Measurements from ENCODE around the gene C6orf118. TPM values are rescaled to one million over a fixed set of nuclear protein-coding genes. Genes with fewer than 3 reads are reported as not detected.
A peak's percentile ranks its signal among the peaks of the same experiment; 100 is the strongest.

The C6orf118 gene
- not detected for total RNA-seq
- long read RNA-seq = 0 reads

DNA sequence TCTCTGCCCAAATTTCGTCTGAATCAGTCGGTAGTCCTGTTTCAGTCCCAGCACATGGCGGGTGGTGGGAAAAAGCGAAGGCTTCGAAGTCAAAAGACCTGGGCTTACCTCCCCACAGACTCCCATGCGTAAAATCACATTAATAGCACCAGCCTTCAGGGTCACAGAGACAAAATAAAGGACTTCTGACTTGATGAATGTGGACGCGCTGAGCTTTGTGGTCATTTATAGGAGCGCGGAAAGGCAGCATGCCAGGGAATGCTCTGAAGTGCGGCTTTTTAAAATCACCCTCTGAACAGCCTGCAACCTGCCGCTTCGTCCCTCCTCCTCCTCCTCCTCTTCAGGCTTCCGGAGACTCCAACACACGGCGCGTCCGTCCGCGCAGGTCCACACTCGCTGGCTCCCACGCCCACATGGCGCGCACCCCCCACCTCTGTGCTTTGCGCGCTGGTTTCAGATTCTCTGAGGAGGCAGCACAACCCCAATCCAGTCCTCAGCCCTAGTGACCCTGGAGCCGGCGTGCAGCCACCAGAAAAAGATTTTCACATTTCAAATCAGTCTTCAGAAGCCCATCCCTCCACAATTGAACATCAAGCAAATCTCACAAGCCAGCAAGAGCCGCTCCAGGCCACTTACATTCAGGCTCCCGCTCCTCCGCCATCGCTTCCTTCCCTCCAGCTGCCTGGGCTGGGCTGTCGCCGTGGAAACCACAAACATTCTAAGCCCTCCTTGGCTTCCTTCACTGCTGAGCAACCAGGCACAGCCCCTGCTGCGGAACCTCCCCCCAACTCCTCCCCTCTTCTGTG is at the start of gene C6orf118:
Gene C6orf118 (minus strand): TSS at position 680 of the 806 bp plus-strand sequence. CDS start 19 bp downstream, at position 661.
- DNase-seq (peak in 1 of 3 donors; percentile 30), ATAC-seq (peak; percentile 40 to 64 (median 62))
- Histone ChIP-seq H3K36me3 (no peaks in the 10 kb centered on the region), H3K4me1 (no peaks in the 10 kb centered on the region), H3K27ac (no peak within 1 kb of the TSS), H3K4me3 (peak within 1 kb of the TSS in 1 of 3 donors; percentile 24), H3K9me3 (no peaks in the 10 kb centered on the region), H3K27me3 (no peaks in the 10 kb centered on the region)
- intact Hi-C loops (cut with DNase I) = no loop called here
- whole genome bisulfite sequencing (ENCODE audit: insufficient coverage, low coverage, low lambda C conversion rate, missing lambda C conversion rate) = 8% methylated on average over 25 of the region's 35 CpGs
- no peak for TF ChIP-seq POLR2A (IDR thresholded peaks at IDR 0.05)
- TF ChIP-seq, protein P1, sequence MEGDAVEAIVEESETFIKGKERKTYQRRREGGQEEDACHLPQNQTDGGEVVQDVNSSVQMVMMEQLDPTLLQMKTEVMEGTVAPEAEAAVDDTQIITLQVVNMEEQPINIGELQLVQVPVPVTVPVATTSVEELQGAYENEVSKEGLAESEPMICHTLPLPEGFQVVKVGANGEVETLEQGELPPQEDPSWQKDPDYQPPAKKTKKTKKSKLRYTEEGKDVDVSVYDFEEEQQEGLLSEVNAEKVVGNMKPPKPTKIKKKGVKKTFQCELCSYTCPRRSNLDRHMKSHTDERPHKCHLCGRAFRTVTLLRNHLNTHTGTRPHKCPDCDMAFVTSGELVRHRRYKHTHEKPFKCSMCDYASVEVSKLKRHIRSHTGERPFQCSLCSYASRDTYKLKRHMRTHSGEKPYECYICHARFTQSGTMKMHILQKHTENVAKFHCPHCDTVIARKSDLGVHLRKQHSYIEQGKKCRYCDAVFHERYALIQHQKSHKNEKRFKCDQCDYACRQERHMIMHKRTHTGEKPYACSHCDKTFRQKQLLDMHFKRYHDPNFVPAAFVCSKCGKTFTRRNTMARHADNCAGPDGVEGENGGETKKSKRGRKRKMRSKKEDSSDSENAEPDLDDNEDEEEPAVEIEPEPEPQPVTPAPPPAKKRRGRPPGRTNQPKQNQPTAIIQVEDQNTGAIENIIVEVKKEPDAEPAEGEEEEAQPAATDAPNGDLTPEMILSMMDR (IDR thresholded peaks at IDR 0.05) = no peak

DNA sequence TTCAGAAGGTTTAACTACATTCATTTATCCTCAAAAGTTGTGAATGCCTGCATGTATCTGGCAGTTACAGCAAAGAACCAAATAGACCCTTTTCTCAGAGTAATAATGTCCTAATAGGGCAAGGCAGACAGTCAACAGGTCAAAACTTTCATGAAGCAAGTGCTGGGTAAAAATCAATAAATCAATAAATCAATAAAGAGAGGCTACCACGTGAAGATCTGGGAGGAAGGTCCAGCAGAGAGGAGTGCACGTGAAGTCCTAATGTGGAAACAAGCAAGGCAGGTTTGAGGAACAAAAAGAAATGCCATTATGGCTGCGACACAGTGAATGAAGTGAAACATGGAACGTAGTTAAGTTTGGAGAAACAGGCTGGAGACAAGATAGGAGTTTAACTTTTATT is 36.3 kb upstream of the C6orf118 start:
- intact Hi-C loops (cut with DNase I) = no loop called here
- WGBS (ENCODE audit: insufficient coverage, low coverage, low lambda C conversion rate, missing lambda C conversion rate) = 52% methylated on average over 4 of the region's 4 CpGs
- H3K9me3 ChIP-seq = no peaks in the 10 kb centered on the region
- TF ChIP-seq, protein P1 (IDR thresholded peaks at IDR 0.05) = no peak
- no peak for ATAC-seq
- no peak overlapping the region for H3K4me3 ChIP-seq
- H3K27me3 ChIP-seq = no peaks in the 10 kb centered on the region
- H3K27ac ChIP-seq = no peak overlapping the region
- DNase-seq = no peak
- H3K36me3 ChIP-seq = no peaks in the 10 kb centered on the region
- H3K4me1 ChIP-seq = no peaks in the 10 kb centered on the region

- 46% methylated on average over 5 of the region's 5 CpGs for WGBS (ENCODE audit: insufficient coverage, low coverage, low lambda C conversion rate, missing lambda C conversion rate)
- intact Hi-C loops (cut with DNase I) = no loop called here
- no peak overlapping the region for H3K4me3 ChIP-seq
- H3K4me1 ChIP-seq = no peaks in the 10 kb centered on the region
- no peaks in the 10 kb centered on the region for H3K9me3 ChIP-seq
- no peaks in the 10 kb centered on the region for H3K27me3 ChIP-seq
- H3K27ac ChIP-seq = no peak overlapping the region
- no peaks in the 10 kb centered on the region for H3K36me3 ChIP-seq
- DNase-seq (no peak), ATAC-seq (no peak)
- TF ChIP-seq POLR2A (IDR thresholded peaks at IDR 0.05) = no peak
- TF ChIP-seq, protein P1 (IDR thresholded peaks at IDR 0.05) = no peak
Observed at GRCh38 chr6:165340532-165340931, 31.1 kb upstream of the C6orf118 start.

DNA sequence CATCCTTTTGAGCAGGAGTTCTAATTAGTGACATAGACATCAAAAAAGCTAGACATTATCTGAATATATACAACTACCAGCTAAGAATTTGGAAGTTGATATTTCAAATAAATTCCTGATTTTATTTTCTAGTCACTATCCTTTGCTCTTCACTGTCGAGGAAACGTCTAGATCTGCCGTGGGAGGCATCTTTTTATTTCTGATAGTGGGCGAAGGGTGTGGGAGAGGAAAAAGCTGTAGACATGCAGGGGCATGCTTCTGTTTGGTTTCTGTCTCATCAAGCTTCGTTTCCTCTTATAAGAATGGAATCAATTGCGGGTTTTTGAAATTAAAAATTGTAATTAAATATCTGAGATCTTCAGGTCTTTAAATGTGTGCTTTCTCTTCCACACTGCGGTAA is 16.2 kb upstream of the C6orf118 start:
- DNase-seq = no peak
- Histone ChIP-seq H3K4me3 (no peak overlapping the region), H3K9me3 (no peaks in the 10 kb centered on the region), H3K27ac (no peak overlapping the region), H3K4me1 (no peaks in the 10 kb centered on the region), H3K36me3 (no peaks in the 10 kb centered on the region), H3K27me3 (no peaks in the 10 kb centered on the region)
- intact Hi-C loops (cut with DNase I) = no loop called here
- TF ChIP-seq, protein P1 (IDR thresholded peaks at IDR 0.05) = no peak
- no peak for TF ChIP-seq POLR2A (IDR thresholded peaks at IDR 0.05)
- ATAC-seq = no peak
- WGBS (ENCODE audit: insufficient coverage, low coverage, low lambda C conversion rate, missing lambda C conversion rate) = 44% methylated on average over 7 of the region's 7 CpGs

Data from right lobe of liver (tissue), 6 donors.